ENCODE results near the gene ABCG1.

Gene ABCG1

DNA sequence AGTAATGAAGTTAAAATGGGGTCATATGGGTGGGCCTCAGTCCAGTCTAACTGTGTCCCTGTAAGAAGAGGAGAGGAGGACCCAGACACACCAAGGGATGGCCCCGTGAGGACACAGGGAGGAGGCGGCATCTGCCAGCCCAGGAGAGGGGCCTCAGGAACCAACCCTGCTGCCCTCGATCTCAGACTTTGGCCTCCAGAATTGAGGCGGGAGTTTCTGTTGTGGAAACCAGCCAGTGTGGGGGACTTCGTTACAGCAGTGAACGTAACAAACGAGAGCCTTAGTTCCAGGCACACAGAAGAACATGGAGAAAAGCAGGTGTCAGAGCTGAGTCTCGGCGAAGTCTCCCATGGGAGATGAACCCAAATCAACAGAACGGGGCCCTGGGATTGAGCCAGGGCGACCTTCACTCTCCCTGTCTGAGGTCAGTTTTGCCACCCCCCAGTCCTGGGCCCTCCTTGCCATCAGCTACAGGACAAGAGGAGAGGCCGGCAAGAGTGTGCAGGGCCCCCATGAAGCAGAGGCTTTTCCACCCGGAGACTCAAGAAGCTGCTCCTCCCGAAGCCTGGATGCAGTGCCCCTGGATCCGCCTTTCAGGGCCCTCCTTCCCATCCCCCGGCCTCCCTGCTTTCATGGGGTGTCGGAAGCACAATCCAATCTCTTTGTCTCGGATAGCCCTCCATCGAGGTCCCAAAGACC lies 59.7 kb downstream of the ABCG1 start:
- TF ChIP-seq ZFP30 (CRISPR knock-in tag; IDR thresholded peaks at IDR 0.05) (no peak), SNAI2 (CRISPR knock-in tag; IDR thresholded peaks at IDR 0.05) (no peak), TOX (CRISPR knock-in tag; IDR thresholded peaks at IDR 0.05; ENCODE audit: borderline replicate concordance) (no peak), PATZ1 (CRISPR knock-in tag; IDR thresholded peaks at IDR 0.05; ENCODE audit: borderline replicate concordance) (no peak), TCF4 (CRISPR knock-in tag; IDR thresholded peaks at IDR 0.05; ENCODE audit: borderline replicate concordance) (no peak), POU6F1 (CRISPR knock-in tag; IDR thresholded peaks at IDR 0.05; ENCODE audit: borderline replicate concordance, low read depth) (no peak), OSR1 (CRISPR knock-in tag; IDR thresholded peaks at IDR 0.05) (no peak), ZNF70 (CRISPR knock-in tag; IDR thresholded peaks at IDR 0.05) (no peak), ZNF8 (CRISPR knock-in tag; IDR thresholded peaks at IDR 0.05) (no peak), RARB (CRISPR knock-in tag; IDR thresholded peaks at IDR 0.05) (no peak), ZC3H10 (CRISPR knock-in tag; IDR thresholded peaks at IDR 0.05) (no peak), GLIS3 (CRISPR knock-in tag; IDR thresholded peaks at IDR 0.05) (no peak), ARNTL (CRISPR knock-in tag; IDR thresholded peaks at IDR 0.05; ENCODE audit: borderline replicate concordance, low read depth) (no peak), PPARA (CRISPR knock-in tag; IDR thresholded peaks at IDR 0.05; ENCODE audit: borderline replicate concordance) (no peak)
- TF ChIP-seq, protein P1, sequence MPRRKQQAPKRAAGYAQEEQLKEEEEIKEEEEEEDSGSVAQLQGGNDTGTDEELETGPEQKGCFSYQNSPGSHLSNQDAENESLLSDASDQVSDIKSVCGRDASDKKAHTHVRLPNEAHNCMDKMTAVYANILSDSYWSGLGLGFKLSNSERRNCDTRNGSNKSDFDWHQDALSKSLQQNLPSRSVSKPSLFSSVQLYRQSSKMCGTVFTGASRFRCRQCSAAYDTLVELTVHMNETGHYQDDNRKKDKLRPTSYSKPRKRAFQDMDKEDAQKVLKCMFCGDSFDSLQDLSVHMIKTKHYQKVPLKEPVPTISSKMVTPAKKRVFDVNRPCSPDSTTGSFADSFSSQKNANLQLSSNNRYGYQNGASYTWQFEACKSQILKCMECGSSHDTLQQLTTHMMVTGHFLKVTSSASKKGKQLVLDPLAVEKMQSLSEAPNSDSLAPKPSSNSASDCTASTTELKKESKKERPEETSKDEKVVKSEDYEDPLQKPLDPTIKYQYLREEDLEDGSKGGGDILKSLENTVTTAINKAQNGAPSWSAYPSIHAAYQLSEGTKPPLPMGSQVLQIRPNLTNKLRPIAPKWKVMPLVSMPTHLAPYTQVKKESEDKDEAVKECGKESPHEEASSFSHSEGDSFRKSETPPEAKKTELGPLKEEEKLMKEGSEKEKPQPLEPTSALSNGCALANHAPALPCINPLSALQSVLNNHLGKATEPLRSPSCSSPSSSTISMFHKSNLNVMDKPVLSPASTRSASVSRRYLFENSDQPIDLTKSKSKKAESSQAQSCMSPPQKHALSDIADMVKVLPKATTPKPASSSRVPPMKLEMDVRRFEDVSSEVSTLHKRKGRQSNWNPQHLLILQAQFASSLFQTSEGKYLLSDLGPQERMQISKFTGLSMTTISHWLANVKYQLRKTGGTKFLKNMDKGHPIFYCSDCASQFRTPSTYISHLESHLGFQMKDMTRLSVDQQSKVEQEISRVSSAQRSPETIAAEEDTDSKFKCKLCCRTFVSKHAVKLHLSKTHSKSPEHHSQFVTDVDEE (CRISPR knock-in tag; IDR thresholded peaks at IDR 0.05): no peak
- ATAC-seq: no peak

- no peak for TF ChIP-seq CSRNP3 (CRISPR knock-in tag; IDR thresholded peaks at IDR 0.05)
- no peak for TF ChIP-seq PATZ1 (CRISPR knock-in tag; IDR thresholded peaks at IDR 0.05; ENCODE audit: borderline replicate concordance)
- no peak for TF ChIP-seq ISL1 (CRISPR knock-in tag; IDR thresholded peaks at IDR 0.05)
- no peak for TF ChIP-seq RARB (CRISPR knock-in tag; IDR thresholded peaks at IDR 0.05)
- TF ChIP-seq ZC3H10 (CRISPR knock-in tag; IDR thresholded peaks at IDR 0.05): no peak
- TF ChIP-seq OSR1 (CRISPR knock-in tag; IDR thresholded peaks at IDR 0.05): no peak
- TF ChIP-seq ESRRG (CRISPR knock-in tag; IDR thresholded peaks at IDR 0.05): no peak
- no peak for TF ChIP-seq POU6F1 (CRISPR knock-in tag; IDR thresholded peaks at IDR 0.05; ENCODE audit: borderline replicate concordance, low read depth)
- no peak for TF ChIP-seq GLIS3 (CRISPR knock-in tag; IDR thresholded peaks at IDR 0.05)
- no peak for TF ChIP-seq ZNF565 (CRISPR knock-in tag; conservative IDR thresholded peaks at IDR 0.05; ENCODE audit: low read depth)
- TF ChIP-seq, protein P1 (CRISPR knock-in tag; IDR thresholded peaks at IDR 0.05): no peak
- no peak for TF ChIP-seq BACH2 (CRISPR knock-in tag; IDR thresholded peaks at IDR 0.05; ENCODE audit: borderline replicate concordance)
- ATAC-seq: no peak
Observed at GRCh38 chr21:42279341-42279871, 60.5 kb downstream of the ABCG1 start.

All from SK-N-SH treated with all-trans-retinoic acid at 6 μM for 48 hours (cell line).